GM19438 (cell line): ENCODE results near the gene FIGN.

ENCODE experiments used
- ATAC-seq: cut with Tn5 transposase; IDR thresholded peaks from one replicate; pipeline ENCODE4 v1.9.1; 2021; ENCODE audit warnings: low read depth; ENCODE audit not compliant: unreplicated experiment

The FIGN gene

DNA sequence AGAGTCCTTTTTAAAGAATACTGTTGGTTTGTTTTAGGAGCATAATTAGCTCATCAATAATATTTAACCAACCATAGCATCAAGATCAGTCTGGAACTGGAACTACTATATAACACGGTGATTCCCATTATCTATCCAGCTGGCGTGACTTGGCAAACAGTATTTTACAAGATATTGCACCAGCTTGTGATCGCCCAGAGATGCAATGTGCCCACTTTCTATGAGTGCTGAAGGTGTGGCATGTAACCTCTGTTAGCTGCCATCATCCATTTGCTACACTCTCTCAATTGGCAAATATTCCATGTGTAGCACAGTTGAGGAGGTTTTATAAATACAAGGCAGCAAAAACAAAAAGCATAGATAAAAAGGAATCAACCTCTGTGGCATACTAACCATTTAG, 64.9 kb downstream of the FIGN start:
- no peak for ATAC-seq

DNA sequence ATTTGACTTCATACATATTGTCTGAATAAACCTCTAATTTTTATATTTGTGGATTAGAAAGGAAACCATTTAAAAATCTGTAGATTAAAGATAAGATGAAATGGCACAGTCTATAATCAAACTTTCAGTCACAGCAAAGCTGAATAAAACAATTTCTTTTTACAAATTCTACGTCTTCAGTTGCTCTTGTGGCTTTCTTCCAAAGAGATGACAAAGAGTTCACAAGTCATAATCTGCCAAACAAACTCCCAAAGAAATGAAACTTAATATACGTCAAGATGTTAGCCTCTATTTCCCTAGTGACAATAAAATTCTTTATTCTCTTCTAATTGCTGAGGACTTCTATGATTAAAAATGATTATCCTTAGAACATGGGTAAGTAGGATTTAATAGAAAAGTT, 66.3 kb downstream of the FIGN start:
- ATAC-seq = no peak

DNA sequence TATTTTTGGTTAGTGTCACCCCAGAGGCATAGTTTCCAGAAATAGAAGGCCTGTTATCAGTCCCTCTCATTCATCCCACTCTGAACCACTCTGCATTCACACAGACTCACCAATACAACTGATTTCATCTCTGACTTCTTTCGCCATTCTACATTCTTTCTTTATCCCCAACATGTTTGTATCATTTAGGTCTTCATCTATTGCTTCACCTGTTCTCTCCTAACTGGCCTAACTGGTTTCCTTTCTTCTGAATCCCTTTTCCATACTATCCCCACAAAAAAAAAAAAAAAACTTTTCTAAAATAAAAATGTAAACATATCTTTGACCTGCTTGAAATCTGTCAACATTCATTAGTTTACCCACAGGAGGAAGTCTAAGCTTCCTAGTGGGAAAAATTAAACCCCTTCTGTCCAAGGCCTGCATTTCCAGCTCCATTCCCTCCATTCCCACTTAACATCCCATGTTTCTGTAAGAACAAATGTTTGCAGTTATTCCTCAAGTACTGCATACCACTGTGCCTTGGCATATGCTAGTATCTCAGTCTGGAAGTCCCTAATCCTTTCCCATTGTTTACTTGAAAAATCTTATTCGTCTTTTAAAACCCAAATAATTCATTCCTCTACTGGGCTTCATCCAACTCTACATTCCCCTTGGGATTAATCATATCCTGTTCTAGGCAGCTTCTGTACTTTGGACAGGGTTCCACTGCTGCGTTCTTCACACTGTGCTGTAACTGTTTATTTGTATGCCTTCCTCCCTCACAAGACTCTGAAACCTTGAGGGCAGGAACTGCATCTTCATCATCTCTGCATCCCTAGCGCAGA, 68.5 kb downstream of the FIGN start:
- ATAC-seq = no peak

DNA sequence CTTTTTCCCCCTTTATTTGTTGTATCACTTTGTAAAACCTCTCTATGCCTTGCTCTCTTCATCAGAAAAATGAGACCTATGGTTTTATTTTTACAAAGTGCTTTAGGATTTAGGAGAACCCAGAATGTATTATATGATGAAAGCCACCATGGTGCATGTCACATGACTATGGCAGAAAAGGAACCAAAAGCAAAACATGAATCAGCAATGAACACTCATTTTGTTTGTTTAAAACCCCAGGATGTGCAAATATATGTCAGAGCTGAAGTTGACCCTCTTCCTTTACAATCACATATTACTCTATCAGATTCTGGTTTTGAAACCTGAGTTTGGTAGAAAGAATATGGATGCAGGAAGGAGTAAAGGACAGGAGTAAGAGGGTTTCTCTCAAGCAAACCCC, 70.0 kb downstream of the FIGN start:
- no peak for ATAC-seq

DNA sequence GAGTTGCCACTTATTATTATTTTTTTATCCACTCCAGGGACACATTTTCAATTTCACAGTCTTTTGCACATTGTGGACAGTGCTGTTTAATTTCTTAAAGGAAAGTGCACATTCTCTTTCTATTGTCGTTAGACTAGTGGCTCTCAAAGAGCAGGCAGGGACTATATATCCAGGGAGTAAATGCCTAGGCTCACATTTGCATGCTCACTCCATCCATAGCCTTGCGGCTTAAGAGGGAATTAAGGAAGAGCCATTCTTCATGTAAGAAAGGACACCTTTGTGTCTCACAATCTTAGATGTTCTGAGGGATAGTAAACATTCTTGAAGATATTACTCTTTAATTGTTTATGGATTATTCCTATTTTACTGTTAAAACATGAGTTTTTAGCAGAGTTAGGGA, 70.8 kb downstream of the FIGN start:
- no peak for ATAC-seq

DNA sequence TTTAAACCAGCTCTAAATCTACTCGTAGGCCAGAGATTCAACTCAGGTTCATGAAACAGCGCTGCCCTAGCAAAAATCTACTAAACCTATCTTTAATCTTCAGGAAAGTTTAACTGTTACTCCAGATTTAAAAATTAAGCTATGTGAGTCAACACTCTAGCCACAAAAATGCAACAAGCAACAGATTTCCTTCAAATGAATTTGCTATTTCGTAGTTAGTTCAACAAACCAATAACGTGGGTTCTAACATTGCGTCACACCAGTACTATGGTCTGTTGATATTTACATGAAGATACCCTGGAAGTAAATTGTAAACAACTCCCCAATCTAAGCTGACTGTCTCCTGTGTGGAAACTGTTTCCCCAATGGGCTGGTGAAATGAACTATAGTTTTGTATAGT, 71.2 kb downstream of the FIGN start:
- no peak for ATAC-seq

DNA sequence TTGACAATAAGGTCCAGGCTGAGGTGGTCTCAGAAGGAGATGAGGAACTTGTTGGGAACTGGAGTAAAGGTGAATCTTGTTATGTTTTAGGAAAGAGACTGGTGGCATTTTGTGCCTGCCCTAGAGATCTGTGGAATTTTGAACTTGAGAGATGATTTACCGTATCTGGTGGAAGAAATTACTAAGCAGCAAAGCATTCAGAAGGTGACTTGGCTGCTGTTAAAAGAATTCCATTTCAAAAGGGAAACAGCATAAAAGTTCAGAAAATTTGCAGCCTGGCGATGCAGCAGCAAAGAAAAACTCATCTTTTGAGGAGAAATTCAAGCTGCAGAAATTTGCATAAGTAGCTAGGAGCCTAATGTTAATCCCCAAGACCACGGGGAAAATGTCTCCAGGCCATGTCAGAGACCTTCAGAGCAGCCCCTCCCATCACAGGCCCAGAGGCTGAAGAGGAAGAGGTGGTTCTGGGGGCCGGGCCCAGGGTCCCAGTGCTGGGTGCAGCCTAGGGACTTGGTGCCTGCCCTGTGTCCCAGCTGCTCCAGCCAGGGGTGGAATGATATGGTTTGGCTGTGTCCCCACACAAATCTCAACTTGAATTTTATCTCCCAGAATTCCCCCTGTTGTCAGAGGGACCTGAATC, 73.5 kb downstream of the FIGN start:
- ATAC-seq = no peak

DNA sequence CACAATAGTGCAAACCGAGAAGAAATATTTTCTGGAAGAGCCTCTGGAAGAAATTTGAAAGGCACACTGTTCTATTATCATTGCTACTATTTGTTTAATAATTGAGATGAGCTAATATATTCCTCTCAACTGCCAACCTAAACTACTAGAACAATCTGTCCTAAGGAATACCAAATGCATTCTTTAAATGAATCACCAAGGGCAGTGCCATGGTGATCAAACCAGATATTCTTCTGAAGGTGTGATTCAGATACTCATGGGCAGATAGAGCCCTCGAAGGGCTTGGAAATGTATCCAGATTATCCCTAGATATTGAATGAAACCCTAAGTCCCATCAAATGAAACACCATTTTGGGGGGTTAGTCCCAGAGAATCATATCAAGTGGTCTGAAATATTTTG, 76.6 kb downstream of the FIGN start:
- ATAC-seq = no peak

DNA sequence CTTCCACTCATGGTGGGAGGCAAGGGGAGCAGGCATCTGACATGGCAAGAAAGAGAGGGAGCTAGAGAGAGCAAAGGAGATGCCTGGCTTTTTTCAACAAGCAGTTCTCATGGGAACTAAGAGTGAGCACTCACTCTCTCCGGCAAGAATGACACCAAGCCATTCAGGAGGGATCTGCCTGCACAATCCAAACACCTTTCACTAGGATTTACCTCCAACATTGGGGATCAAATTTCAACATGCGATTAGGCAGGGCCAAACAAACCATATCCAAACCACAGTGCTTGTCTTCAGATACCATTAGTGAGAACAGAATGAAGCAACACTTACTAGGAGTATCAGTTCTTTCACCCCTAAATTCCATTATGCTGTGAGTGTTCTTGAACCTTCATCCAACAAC, 77.3 kb downstream of the FIGN start:
- no peak for ATAC-seq

DNA sequence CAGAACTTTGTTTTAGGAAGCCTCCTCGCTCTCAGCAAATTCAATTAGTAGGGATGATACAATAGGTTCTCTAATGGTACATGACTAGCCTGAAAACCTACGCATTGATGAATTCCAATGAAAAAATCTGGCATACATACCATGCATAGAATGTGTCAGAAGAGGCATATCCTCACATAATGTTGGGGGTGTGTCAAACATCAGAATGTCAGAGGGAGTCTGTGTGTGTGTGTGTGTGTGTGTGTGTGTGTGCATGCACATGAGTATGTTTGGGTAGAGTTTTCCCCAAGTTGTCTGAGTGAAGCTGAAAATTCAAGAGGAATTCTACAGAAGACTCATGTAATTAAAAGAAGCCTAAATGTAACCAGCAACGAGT, 78.5 kb downstream of the FIGN start:
- no peak for ATAC-seq

DNA sequence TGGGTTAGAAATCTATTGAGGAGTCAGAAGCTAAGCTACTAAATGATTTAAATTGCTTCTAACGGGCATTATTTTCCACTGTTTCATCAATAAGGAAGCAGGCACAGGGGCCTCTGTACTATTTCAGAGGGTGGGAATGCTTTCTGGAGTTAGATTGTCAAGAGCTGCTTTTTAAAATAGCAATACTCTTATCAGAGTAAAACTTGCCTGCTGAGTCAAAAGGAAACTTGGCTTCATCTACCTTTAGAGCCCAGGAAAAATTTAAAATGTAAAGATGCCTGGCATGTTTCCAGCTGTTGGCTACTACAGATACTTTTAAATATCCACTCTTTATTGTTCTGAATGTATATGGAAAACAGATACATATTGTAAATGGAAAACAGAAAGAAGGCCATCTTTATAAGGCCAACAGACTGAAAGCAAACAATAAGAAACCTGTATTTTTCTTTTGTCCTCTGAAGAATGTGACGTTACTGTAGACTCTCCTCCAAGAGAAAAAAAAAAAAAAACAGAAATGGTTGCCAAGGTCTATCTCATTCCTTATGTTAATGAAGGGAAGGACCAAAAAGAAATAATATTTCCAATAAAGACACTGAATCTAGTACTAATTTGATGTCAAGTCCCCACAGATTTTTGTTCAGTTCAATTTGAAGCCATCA, 79.1 kb downstream of the FIGN start:
- ATAC-seq = no peak

DNA sequence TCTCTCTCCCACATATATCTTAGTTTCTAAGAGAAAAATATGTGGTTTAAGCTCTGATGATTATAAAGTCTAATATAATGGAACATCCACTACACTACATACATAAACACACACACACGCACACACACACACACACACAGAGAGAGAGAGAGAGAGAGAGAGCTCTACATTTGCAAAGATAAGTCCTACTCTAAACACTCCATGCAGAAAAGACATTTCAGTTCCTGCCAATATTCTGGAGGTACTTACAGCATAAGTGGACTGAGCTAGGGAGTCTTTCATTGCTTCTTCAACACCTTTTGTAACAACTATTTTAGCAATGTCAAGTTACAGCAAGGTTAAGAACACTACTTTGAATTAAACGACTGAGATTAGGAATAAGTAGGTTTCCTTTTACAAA, 80.1 kb downstream of the FIGN start:
- no peak for ATAC-seq

DNA sequence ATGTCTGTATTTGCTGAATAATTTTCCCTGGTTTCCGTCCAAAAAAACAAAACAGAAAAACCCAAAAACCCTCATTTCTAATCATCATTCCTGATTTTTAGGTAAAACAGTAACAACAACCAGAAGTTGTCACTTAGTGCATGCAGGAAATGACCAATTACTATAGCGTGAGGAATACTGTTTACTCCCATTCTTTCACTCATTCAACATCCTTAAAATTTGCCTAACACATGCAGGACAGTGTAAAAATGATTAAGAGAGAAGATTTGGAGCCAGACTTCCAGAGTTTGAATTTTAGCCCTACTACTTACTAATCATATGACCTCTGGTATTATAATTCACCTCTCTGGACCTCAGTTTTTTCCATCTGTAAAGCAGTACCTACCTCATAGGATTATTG, 83.1 kb downstream of the FIGN start:
- ATAC-seq = no peak

DNA sequence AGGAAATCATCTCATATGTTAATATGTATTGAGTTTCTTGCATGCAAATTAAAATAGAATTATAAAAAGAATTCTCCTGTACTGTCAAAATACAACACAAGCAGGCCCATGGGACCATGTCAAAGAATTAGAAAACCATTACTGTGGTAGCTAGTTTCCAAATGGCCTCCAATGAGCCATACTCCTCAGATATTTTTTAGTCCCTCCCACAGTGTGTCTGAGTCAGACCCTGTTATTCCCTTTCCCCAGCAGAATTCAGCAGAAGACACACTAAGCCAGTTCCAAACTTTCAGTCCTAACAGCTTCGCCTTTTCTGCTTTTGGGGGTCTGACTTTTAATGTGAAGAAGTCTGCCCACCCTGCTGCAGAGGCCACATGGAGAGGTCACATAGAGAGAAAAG, 86.7 kb downstream of the FIGN start:
- ATAC-seq = no peak

DNA sequence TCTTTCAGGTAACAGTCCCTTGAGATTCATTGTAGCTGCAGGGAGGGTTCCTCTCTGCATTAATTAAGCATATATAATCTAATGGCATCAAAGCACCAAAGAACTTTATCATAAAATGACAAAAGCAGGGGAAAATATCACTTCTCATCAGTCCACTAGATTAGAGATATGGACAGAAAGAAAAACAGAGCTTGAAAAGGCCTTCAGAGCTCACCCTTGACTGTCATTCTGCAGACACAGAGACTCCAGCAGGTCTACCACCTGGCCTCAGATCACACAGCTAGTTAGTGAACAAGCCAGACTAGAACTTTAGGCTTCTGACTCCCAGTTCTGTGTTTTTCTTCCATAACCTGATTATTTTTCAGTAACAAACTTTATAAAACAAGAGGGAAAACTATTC, 88.5 kb downstream of the FIGN start:
- no peak for ATAC-seq

DNA sequence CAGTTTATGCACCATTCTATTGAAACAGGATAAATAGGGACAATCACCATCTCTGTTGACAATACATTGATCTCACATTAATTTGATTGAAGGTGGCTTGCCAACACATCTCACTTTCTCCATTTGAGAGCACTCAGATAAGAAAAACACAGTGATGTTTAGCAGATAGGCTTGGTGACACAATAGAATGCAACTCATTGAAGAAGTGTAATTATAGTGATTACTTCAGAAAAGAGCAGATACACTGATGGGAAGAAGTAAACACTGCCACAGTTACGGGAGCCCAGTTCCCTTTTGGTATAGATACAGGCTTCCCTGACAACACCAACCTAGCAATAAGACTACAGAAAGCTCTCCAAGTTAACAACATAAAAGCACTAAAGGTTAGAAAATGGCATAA, 89.1 kb downstream of the FIGN start:
- no peak for ATAC-seq

DNA sequence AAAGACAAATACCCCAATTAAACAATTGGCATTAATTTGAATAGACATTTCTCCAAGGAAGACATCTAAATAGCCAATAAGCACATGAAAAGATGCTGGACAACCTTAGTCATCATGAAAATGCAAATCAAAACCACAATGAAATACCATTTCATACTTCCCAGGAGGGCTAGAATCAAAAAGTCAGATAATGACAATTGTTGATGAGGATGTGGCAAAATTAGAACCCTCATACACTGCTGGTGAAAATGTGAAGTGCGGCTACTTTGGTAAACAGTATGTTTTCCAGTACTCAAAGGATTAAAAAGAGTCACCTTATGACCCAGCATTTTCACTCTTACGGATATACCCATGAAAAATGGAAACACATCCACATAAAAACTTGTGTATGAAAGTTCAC, 91.6 kb downstream of the FIGN start:
- no peak for ATAC-seq

DNA sequence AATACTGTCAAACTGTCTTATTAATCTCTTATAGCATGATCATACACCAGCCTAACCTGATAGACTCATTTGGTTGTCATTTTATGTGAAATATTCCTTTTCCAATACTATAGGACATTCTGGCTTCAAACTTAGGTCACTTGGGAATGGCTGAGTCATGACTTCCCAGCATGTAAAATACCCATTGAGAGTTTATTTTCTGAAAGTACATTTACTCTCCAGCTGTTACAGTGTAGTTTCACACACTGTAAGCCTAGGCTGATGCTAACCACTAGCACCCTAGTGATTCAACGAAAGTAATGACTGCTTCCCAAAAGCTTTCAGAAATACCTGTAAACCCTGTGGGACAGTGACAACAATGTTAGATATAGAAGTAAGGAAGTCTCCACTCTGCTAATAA, 93.8 kb downstream of the FIGN start:
- no peak for ATAC-seq

DNA sequence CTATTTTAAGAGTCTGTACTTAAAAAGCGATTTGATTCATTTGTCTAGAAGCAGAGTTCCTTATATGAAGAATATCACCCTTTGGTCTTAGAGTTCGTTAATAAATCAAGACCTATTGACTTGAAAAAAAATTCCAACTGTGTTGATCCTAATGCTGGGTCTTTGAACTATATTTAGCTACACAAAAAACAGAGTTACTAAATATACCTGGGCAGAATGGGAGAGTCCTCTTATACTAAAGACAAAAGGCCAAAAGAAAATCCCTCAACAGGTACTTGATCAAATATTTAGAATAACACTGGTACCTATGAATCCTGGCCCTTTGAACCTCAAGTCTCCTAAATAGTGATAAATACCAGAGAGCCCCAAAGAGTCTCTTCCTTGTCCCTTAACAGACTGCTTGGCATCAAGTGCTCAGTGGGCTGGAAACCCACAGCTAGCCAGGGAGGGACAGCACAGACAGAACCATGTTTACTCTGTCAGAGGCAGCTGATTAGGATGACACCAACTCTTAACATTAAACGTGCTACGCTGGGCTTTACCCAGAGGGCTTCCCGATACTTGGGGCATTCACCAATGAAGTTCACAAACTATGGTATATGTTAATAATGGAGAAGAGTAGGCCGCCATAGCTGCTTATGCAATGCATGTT, 95.1 kb downstream of the FIGN start:
- ATAC-seq = no peak

DNA sequence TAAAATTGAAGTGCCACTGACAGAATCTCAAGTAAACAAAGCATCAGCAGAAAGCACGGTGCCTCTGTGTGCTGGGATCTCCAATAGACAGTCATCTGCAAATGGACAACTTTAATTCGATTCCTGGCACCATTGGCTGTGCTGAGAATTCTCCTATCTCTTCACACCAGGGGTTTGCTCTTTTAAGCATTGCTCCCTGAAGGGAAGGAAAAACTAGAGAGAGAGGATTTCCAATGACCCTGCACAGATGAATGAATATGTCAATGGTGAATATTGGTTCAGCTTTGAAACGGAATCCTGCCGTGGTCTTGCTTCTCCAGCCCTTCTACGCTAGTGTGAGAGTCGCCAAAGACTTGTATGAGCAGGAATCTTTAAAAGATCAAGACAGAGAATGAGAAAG, 97.9 kb downstream of the FIGN start:
- no peak for ATAC-seq

DNA sequence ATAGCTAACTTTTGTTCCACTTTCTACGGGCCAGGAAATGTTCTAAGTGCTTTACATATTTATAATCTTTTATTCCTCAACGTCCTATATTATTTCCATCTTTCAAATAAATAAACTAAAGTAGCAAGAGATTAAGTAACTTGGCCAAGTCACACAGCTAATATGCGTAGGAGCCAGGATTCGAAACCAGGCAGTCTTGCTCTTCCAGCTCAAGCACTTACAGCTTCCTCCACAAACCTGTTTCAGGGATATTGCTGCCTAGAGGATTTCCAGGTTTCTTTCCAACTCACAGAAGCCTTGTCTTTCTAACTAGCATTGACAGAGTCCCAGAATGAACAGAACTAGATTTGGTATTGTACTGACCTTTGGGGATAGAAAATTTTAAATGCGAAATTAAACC, 102.5 kb downstream of the FIGN start:
- ATAC-seq = no peak

DNA sequence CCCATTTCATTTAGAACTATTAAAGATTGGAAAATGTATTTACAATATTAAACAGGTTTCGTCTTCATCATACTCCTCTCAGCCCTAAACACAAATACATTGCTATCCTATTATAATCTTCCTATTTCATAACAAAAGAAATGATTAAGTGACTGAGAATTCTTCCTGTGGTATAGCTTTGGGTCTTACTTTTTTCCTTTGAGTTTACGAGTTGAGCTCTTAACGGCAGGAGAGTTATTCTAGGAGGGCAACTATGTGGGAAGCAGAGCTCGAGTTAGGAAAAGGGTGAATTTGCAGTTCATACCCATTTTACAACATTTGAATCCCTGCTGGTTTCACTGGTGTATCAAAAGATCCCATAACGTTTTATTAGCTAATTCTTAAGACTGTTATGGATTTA, 105.0 kb downstream of the FIGN start:
- no peak for ATAC-seq
